ENCODE measurements around the gene ZC3H12C.
A peak's percentile ranks its signal among the peaks of the same experiment; 100 is the strongest.

Gene ZC3H12C

GRCh38 chr11:110126936-110127335 is 33.7 kb downstream of the ZC3H12C start:
- 93% methylated on average over 3 of the region's 4 CpGs for WGBS (ENCODE audit: insufficient coverage)
- ChIA-PET POLR2A (no interaction called here), CTCF (interaction anchor here (1.2 kb wide), 1 partner anchor 11 kb away, joined by 3 read pairs; no protein-coding TSS in a partner anchor)
- no peak for DNase-seq
- Histone ChIP-seq H3K36me3 (ENCODE audit: control insufficient read depth in 4 of 4, insufficient read depth in 4 of 4, low read length in 3 of 4) (peaks cover 6 to 18% (median 8%) of the 10 kb centered on the region in 4 experiments), H3K27ac (ENCODE audit: insufficient read depth in 1 of 2, low read depth in 1 of 2, low read length in 2 of 2, poor library complexity in 1 of 2, severe bottlenecking in 2 of 2) (no peak overlapping the region), H3K4me3 (ENCODE audit: control insufficient read depth in 1 of 7, extremely low read depth in 1 of 7, insufficient read depth in 4 of 7, low read depth in 2 of 7, low read length in 6 of 7) (no peak overlapping the region), H3K9me3 (ENCODE audit: control extremely low read depth in 1 of 5, control insufficient read depth in 4 of 5, insufficient read depth in 2 of 5, low read depth in 1 of 5, low read length in 4 of 5) (no peaks in the 10 kb centered on the region), H3K27me3 (replicated peaks in 2 of 5; ENCODE audit: control insufficient read depth in 4 of 5, insufficient read depth in 5 of 5, low read length in 4 of 5) (no peaks in the 10 kb centered on the region), H3K4me1 (ENCODE audit: control extremely low read depth in 1 of 4, control insufficient read depth in 4 of 4, insufficient read depth in 4 of 4, low read length in 3 of 4) (peaks cover 0 to 13% (median 5%) of the 10 kb centered on the region in 4 experiments)

GRCh38 chr11:110128161-110128560 is 35.0 kb downstream of the ZC3H12C start:
- CTCF ChIA-PET: interaction anchor here (0.6 to 1.3 kb wide), 3 partner anchors 19 to 189 kb away, joined by 3 read pairs; partner anchors contain the start of gene RDX
- POLR2A ChIA-PET: no interaction called here
- no peak for DNase-seq

GRCh38 chr11:110130642-110131238 is 37.5 kb downstream of the ZC3H12C start:
- H3K27me3 ChIP-seq (replicated peaks in 2 of 5; ENCODE audit: control insufficient read depth in 4 of 5, insufficient read depth in 5 of 5, low read length in 4 of 5): no peaks in the 10 kb centered on the region
- H3K4me1 ChIP-seq (ENCODE audit: control extremely low read depth in 1 of 4, control insufficient read depth in 4 of 4, insufficient read depth in 4 of 4, low read length in 3 of 4): peaks cover 0 to 12% (median 5%) of the 10 kb centered on the region in 4 experiments
- no peaks in the 10 kb centered on the region for H3K9me3 ChIP-seq (ENCODE audit: control extremely low read depth in 1 of 5, control insufficient read depth in 4 of 5, insufficient read depth in 2 of 5, low read depth in 1 of 5, low read length in 4 of 5)
- CTCF ChIA-PET: interaction anchor here (1.2 to 1.7 kb wide), 2 partner anchors 27 to 30 kb away, joined by 3 to 5 read pairs; no protein-coding TSS in a partner anchor
- POLR2A ChIA-PET: interaction anchor here (1.6 kb wide), 1 partner anchor 10 kb away, joined by 4 read pairs; no protein-coding TSS in a partner anchor
- no peak for DNase-seq
- 96% methylated on average over 8 of the region's 10 CpGs for WGBS (ENCODE audit: insufficient coverage)
- H3K4me3 ChIP-seq (ENCODE audit: control insufficient read depth in 1 of 7, extremely low read depth in 1 of 7, insufficient read depth in 4 of 7, low read depth in 2 of 7, low read length in 6 of 7): no peak overlapping the region
- H3K27ac ChIP-seq (ENCODE audit: insufficient read depth in 1 of 2, low read depth in 1 of 2, low read length in 2 of 2, poor library complexity in 1 of 2, severe bottlenecking in 2 of 2): no peak overlapping the region
- peaks cover 1 to 7% (median 5%) of the 10 kb centered on the region in 4 experiments for H3K36me3 ChIP-seq (ENCODE audit: control insufficient read depth in 4 of 4, insufficient read depth in 4 of 4, low read length in 3 of 4)

More at GRCh38 chr11:110128161-110128560, 35.0 kb downstream of the ZC3H12C start:
- no peak overlapping the region for H3K4me3 ChIP-seq (ENCODE audit: control insufficient read depth in 1 of 7, extremely low read depth in 1 of 7, insufficient read depth in 4 of 7, low read depth in 2 of 7, low read length in 6 of 7)
- 8% methylated on average over 1 of the region's 2 CpGs for WGBS (ENCODE audit: insufficient coverage)
- peaks cover 0 to 12% (median 5%) of the 10 kb centered on the region in 4 experiments for H3K4me1 ChIP-seq (ENCODE audit: control extremely low read depth in 1 of 4, control insufficient read depth in 4 of 4, insufficient read depth in 4 of 4, low read length in 3 of 4)
- peaks cover 5 to 16% (median 8%) of the 10 kb centered on the region in 4 experiments for H3K36me3 ChIP-seq (ENCODE audit: control insufficient read depth in 4 of 4, insufficient read depth in 4 of 4, low read length in 3 of 4)
- no peaks in the 10 kb centered on the region for H3K9me3 ChIP-seq (ENCODE audit: control extremely low read depth in 1 of 5, control insufficient read depth in 4 of 5, insufficient read depth in 2 of 5, low read depth in 1 of 5, low read length in 4 of 5)
- no peaks in the 10 kb centered on the region for H3K27me3 ChIP-seq (replicated peaks in 2 of 5; ENCODE audit: control insufficient read depth in 4 of 5, insufficient read depth in 5 of 5, low read length in 4 of 5)
- H3K27ac ChIP-seq (ENCODE audit: insufficient read depth in 1 of 2, low read depth in 1 of 2, low read length in 2 of 2, poor library complexity in 1 of 2, severe bottlenecking in 2 of 2): peak overlapping the region in 1 of 2 experiments; percentile 52

DNA sequence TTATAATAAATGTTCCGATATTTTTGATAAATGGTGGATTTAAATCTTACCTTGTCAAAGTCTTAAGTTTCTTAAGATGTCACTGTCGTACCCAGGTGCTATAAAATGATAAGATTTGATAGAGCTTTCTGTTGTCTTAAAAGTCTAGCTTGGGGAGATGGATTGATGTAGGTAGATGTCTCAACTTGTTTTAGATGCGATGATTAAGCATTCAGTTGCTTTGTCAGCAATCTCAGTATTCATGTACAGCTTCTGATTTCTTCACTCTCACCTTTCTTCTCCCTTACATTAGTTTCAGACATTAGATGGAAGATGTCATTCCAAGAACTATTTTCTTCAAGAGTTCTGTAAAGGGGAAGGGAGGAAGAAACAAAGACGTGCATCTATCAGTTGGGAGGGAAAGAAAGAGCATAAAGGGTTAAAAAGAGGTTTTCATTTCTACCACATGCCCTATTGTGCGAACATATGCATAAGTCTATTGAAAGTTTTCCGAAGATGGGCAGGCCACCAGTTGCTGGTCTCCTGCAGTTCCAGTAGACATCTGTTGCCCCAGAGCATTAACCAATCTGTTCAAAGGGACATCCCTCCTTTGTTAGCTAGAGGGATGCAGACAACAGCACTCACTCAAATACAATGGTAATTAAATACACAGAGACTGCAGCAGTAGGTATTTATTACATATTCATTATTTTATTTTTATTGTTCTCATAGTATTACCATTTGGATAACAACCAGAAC is 38.4 kb downstream of the ZC3H12C start:
- H3K27ac ChIP-seq (ENCODE audit: insufficient read depth in 1 of 2, low read depth in 1 of 2, low read length in 2 of 2, poor library complexity in 1 of 2, severe bottlenecking in 2 of 2): no peak overlapping the region
- WGBS (ENCODE audit: insufficient coverage): 100% methylated on average over 5 of the region's 6 CpGs
- DNase-seq: no peak
- no peaks in the 10 kb centered on the region for H3K9me3 ChIP-seq (ENCODE audit: control extremely low read depth in 1 of 5, control insufficient read depth in 4 of 5, insufficient read depth in 2 of 5, low read depth in 1 of 5, low read length in 4 of 5)
- peaks cover 0 to 12% (median 5%) of the 10 kb centered on the region in 4 experiments for H3K4me1 ChIP-seq (ENCODE audit: control extremely low read depth in 1 of 4, control insufficient read depth in 4 of 4, insufficient read depth in 4 of 4, low read length in 3 of 4)
- H3K27me3 ChIP-seq (replicated peaks in 2 of 5; ENCODE audit: control insufficient read depth in 4 of 5, insufficient read depth in 5 of 5, low read length in 4 of 5): no peaks in the 10 kb centered on the region
- ChIA-PET POLR2A (interaction anchor here (1.6 kb wide), 1 partner anchor 10 kb away, joined by 4 read pairs; no protein-coding TSS in a partner anchor), CTCF (interaction anchor here (1.7 kb wide), 1 partner anchor 26 kb away, joined by 5 read pairs; no protein-coding TSS in a partner anchor)
- peaks cover 0 to 9% (median 5%) of the 10 kb centered on the region in 4 experiments for H3K36me3 ChIP-seq (ENCODE audit: control insufficient read depth in 4 of 4, insufficient read depth in 4 of 4, low read length in 3 of 4)
- no peak overlapping the region for H3K4me3 ChIP-seq (ENCODE audit: control insufficient read depth in 1 of 7, extremely low read depth in 1 of 7, insufficient read depth in 4 of 7, low read depth in 2 of 7, low read length in 6 of 7)

- peaks cover 0 to 8% (median 3%) of the 10 kb centered on the region in 4 experiments for H3K4me1 ChIP-seq (ENCODE audit: control extremely low read depth in 1 of 4, control insufficient read depth in 4 of 4, insufficient read depth in 4 of 4, low read length in 3 of 4)
- H3K36me3 ChIP-seq (ENCODE audit: control insufficient read depth in 4 of 4, insufficient read depth in 4 of 4, low read length in 3 of 4): peaks cover 0 to 21% (median 11%) of the 10 kb centered on the region in 4 experiments
- H3K27me3 ChIP-seq (replicated peaks in 2 of 5; ENCODE audit: control insufficient read depth in 4 of 5, insufficient read depth in 5 of 5, low read length in 4 of 5): no peaks in the 10 kb centered on the region
- no peak overlapping the region for H3K4me3 ChIP-seq (ENCODE audit: control insufficient read depth in 1 of 7, extremely low read depth in 1 of 7, insufficient read depth in 4 of 7, low read depth in 2 of 7, low read length in 6 of 7)
- WGBS (ENCODE audit: insufficient coverage): no CpG with 5 or more reads among the region's 2 CpGs
- CTCF ChIA-PET: no interaction called here
- no peak overlapping the region for H3K27ac ChIP-seq (ENCODE audit: insufficient read depth in 1 of 2, low read depth in 1 of 2, low read length in 2 of 2, poor library complexity in 1 of 2, severe bottlenecking in 2 of 2)
- POLR2A ChIA-PET: no interaction called here
- no peak for DNase-seq
- peaks cover 0 to 1% (median 0%) of the 10 kb centered on the region in 5 experiments for H3K9me3 ChIP-seq (ENCODE audit: control extremely low read depth in 1 of 5, control insufficient read depth in 4 of 5, insufficient read depth in 2 of 5, low read depth in 1 of 5, low read length in 4 of 5)
Measured at GRCh38 chr11:110133160-110133559, 40.0 kb downstream of the ZC3H12C start.

DNA sequence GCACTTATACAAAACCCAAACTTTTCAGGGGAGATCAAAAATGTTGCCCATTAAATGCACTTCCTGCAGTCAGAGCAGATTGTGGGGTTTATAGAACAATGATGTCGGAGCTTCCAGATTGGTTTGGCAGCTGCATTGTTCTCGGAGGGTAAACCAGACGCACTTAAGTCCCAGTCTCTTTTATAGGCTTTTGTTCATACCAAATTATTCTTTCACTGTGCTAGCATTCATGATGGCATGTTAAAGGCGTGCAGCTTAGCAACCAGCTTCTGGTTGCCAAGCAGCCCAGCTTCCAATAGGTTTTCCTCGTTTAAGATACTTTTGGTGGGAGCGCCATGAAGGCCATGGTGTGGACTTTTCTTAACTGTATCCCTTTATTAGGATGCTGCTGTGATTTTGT is 40.9 kb downstream of the ZC3H12C start:
- peaks cover 0 to 3% (median 0%) of the 10 kb centered on the region in 4 experiments for H3K4me1 ChIP-seq (ENCODE audit: control extremely low read depth in 1 of 4, control insufficient read depth in 4 of 4, insufficient read depth in 4 of 4, low read length in 3 of 4)
- WGBS (ENCODE audit: insufficient coverage): 94% methylated on average over 4 of the region's 6 CpGs
- CTCF ChIA-PET: no interaction called here
- no peak for DNase-seq
- no peak overlapping the region for H3K27ac ChIP-seq (ENCODE audit: insufficient read depth in 1 of 2, low read depth in 1 of 2, low read length in 2 of 2, poor library complexity in 1 of 2, severe bottlenecking in 2 of 2)
- H3K9me3 ChIP-seq (ENCODE audit: control extremely low read depth in 1 of 5, control insufficient read depth in 4 of 5, insufficient read depth in 2 of 5, low read depth in 1 of 5, low read length in 4 of 5): peaks cover 0 to 1% (median 0%) of the 10 kb centered on the region in 5 experiments
- no peaks in the 10 kb centered on the region for H3K27me3 ChIP-seq (replicated peaks in 2 of 5; ENCODE audit: control insufficient read depth in 4 of 5, insufficient read depth in 5 of 5, low read length in 4 of 5)
- peaks cover 0 to 22% (median 13%) of the 10 kb centered on the region in 4 experiments for H3K36me3 ChIP-seq (ENCODE audit: control insufficient read depth in 4 of 4, insufficient read depth in 4 of 4, low read length in 3 of 4)
- POLR2A ChIA-PET: no interaction called here
- H3K4me3 ChIP-seq (ENCODE audit: control insufficient read depth in 1 of 7, extremely low read depth in 1 of 7, insufficient read depth in 4 of 7, low read depth in 2 of 7, low read length in 6 of 7): no peak overlapping the region
